Choroid plexus epithelial cell (primary cell): ENCODE data around the gene GREB1L.
"Not testable (repeated sequence)": the region's sequence is repeated elsewhere in the genome, so short reads cannot be mapped to it uniquely, and the experiment has no call there.

Experiments
- DNase-seq: peaks from one replicate; pipeline ENCODE4 v3.0.0-alpha.2; 2010; ENCODE audit warnings: low read depth
- H3K4me3 ChIP-seq: 2 replicates; pipeline ENCODE4 v1.5.1; 2011; ENCODE audit warnings: low read depth, mild to moderate bottlenecking, control low read depth, low read length, moderate library complexity
- TF ChIP-seq, protein P1 (sequence below): conservative IDR thresholded peaks from 2 replicates; pipeline ENCODE4 v1.5.1; 2011; ENCODE audit warnings: low read depth, mild to moderate bottlenecking, control low read depth, inconsistent platforms, low read length, moderate library complexity

Gene GREB1L

DNA sequence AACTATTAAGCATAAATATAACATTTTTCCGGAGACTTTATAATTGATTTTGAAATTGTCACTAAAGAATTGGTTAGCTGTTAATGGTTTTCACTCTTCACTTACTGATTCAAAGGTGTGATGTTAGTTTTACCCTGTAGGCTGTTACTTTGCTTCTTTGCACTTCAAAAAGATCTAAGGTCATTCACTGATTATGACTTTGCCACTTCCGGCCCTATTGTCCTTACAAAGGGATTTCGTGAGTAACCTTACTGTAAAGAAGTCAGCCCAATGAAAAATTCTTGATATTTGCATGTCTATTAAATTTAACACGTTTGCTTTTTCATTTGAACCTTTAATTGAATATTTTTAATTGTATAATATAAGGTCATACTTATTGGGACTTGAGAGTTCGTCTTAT, 61.4 kb downstream of the GREB1L start:
- H3K4me3 ChIP-seq, result no peak overlapping the region
- TF ChIP-seq, protein P1, sequence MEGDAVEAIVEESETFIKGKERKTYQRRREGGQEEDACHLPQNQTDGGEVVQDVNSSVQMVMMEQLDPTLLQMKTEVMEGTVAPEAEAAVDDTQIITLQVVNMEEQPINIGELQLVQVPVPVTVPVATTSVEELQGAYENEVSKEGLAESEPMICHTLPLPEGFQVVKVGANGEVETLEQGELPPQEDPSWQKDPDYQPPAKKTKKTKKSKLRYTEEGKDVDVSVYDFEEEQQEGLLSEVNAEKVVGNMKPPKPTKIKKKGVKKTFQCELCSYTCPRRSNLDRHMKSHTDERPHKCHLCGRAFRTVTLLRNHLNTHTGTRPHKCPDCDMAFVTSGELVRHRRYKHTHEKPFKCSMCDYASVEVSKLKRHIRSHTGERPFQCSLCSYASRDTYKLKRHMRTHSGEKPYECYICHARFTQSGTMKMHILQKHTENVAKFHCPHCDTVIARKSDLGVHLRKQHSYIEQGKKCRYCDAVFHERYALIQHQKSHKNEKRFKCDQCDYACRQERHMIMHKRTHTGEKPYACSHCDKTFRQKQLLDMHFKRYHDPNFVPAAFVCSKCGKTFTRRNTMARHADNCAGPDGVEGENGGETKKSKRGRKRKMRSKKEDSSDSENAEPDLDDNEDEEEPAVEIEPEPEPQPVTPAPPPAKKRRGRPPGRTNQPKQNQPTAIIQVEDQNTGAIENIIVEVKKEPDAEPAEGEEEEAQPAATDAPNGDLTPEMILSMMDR, result no peak
- no peak for DNase-seq

DNA sequence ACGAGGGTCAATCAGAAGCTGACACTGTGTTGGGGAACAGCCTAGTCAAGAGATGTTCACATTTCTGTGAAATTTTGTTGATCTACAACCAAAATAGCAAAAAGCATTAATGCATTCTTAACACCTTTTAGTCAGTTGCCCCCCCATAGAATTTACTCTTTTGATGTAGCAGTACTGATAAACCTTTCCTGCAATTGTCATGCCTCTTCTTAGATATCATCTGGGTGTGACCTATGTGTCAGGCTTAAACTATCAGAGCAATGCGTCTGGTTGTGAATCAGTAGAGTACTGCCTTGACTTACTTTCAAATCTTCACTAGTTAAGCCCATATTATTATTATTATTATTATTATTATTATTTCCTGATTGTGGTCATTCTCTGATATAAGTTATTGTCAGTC, 61.9 kb downstream of the GREB1L start:
- no peak for DNase-seq
- TF ChIP-seq, protein P1, result no peak
- no peak overlapping the region for H3K4me3 ChIP-seq

DNA sequence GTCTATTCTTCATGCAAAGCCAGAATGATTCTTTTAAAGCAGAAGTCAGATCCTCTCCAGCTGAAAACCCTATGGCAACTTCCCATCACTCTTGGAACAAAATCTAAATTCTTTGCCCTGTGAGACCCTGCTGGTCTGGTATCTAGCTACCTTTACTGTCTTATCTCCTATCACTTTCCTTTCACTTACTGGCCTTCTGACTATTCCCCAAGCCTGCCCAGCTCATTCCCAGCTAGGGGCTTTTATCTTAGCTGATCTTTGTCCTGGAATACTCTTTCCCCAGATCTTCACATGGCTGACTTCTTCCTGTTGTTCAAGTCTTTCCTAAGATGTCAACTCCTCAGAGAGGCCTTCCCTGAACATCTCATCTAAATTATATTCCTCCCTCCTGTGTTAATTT, 63.6 kb downstream of the GREB1L start:
- no peak for DNase-seq
- TF ChIP-seq, protein P1, result no peak
- no peak overlapping the region for H3K4me3 ChIP-seq

DNA sequence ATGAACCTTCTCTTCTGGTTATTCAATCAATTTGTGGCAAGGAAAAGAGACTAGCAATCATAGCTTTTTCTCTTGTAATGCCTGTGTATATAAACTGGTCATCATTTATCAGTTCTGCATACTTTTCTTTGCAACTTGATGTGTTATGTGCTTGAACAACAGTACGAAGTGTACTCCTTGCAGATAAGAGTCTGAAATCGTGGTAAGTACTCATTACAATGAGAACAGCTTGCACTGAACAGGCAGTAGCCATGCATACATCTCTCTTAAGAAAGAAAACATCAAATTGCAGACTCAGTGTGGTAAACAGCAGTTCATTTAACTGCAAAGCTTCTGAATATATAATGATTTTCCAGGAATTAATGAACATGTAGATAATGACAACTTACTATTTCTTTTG, 64.3 kb downstream of the GREB1L start:
- no peak for DNase-seq
- H3K4me3 ChIP-seq, result no peak overlapping the region
- TF ChIP-seq, protein P1, result no peak

DNA sequence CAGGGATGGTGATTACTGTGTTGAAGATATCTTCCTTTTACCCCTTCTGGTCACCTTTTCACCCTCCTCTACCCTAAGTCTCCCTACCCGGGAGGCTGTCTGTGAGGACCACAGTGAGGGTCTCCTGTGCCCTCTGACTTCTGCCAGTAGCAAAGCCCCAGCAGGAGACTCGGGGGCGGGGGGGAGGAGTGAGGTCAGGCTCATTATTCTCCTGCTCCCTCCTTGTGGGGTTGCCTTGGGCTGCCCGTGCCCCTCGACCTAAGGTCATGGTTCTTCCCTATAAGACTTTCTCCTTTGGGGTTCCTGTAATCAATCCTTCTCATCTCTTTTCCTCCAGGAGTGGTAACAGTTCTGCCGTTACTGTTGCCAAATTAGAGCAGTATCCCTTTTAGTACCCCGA, 65.5 kb downstream of the GREB1L start:
- no peak for DNase-seq
- H3K4me3 ChIP-seq, result no peak overlapping the region
- TF ChIP-seq, protein P1, result no peak

DNA sequence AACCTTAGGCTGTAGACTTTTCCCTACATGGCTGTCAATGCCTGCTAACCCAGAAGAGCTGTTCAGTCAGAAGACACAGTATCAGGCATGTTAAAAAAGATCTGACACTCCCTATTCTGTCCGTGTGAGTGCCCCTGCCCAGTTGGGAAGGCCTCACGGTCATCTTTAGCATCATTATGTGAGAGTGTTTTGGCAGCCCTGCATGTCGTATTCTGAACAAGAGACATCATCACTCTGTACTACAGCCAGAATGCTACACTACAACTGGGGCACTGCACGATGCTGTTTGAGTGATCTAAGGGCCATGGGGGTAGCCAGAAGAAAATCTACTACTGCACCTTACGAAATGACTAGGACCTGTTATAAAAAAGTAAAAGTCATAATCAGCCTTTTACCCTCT, 67.2 kb downstream of the GREB1L start:
- H3K4me3 ChIP-seq, result no peak overlapping the region
- no peak for DNase-seq
- TF ChIP-seq, protein P1, result no peak

DNA sequence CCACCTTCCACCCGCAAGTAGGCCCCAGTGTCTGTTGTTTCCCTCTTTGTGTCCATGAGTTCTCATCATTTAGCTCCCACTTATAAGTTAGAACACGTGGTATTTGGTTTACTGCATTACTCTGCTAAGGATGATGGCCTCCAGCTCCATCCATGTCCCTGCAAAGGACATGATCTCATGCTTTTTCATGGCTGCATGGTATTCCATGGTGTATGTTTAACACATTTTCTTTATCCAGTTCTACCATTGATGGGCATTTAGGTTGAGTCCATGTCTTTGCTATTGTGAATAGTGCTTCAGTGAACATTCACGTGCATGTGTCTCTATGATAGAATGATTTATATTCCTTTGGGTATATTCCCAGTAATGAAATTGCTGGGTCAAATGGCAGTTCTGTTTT, 69.9 kb downstream of the GREB1L start:
- DNase-seq, H3K4me3 ChIP-seq: not testable (repeated sequence)

DNA sequence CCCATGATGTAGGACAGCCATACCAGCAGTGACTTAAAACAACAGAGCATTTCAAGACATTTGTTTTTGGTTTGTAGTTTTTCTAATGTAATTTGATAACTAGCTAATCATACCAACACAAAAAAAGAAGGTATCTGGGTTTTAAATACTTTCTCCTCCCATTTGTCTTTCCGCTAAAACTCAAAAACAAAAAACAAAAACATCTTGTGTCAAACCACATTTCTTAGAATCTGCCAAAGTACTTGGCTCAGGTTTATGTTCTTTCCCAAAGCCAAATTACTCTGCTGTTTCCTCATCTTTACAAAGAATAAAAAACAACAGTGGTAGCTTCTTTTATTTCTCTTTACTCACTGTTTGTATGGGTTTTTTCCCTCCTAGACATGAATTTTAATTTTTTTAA, 71.5 kb downstream of the GREB1L start:
- no peak for DNase-seq
- no peak overlapping the region for H3K4me3 ChIP-seq
- TF ChIP-seq, protein P1, result no peak
